ENCODE results near the gene TAF4. TPM values are rescaled to one million over a fixed set of nuclear protein-coding genes. Genes with fewer than 3 reads are reported as not detected.
"Not testable (repeated sequence)": the region's sequence is repeated elsewhere in the genome, so short reads cannot be mapped to it uniquely, and the experiment has no call there.

The TAF4 gene
- total and polyA plus RNA-seq, 3 experiments from 2014 or later: 1.4 to 21.0 (median 20.5) TPM

DNA sequence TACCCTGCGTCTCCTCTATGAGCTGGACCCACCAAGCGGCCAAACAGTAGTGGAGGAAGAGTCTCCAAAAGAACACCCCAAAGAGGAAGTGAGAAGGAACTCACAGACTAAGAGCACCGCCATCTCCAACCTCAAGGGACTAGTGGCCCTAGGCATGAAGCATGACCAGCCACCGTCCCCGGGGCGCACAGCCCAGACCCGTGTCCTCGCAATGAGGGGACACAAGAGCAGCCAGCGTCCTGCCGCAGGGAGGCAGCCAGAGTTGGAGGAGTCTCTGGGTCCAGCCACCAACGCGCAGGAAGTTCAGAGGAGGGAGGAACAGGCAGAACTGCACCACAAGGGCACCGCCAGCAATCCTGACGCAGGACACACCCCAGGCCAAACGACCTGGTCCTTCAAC, 72.6 kb downstream of the TAF4 start:
- ChIA-PET CTCF (no interaction called here), POLR2A (no interaction called here)
- H3K27me3 Mint-ChIP-seq: no peaks in the 10 kb centered on the region
- Histone ChIP-seq H3K36me3 (ENCODE audit: insufficient read depth, low read length) (peaks cover 33% of the 10 kb centered on the region), H3K27ac (ENCODE audit: low read depth, low read length) (no peak overlapping the region), H3K4me3 (ENCODE audit: low read length) (no peak overlapping the region), H3K4me1 (ENCODE audit: insufficient read depth, low read length) (no peaks in the 10 kb centered on the region), H3K9me3 (ENCODE audit: low read length) (no peaks in the 10 kb centered on the region), H3K27me3 (ENCODE audit: insufficient read depth, low read length, poor library complexity, severe bottlenecking) (no peaks in the 10 kb centered on the region)
- peaks cover 13 to 20% (median 16%) of the 10 kb centered on the region in 3 donors for H3K4me1 Mint-ChIP-seq
- H3K36me3 Mint-ChIP-seq: peaks cover 52 to 91% (median 76%) of the 10 kb centered on the region in 3 donors
- no peak for DNase-seq
- no peak overlapping the region for H3K27ac Mint-ChIP-seq
- no peak overlapping the region for H3K4me3 Mint-ChIP-seq
- peaks cover 6 to 25% (median 22%) of the 10 kb centered on the region in 5 donors for H3K9me3 Mint-ChIP-seq

DNA sequence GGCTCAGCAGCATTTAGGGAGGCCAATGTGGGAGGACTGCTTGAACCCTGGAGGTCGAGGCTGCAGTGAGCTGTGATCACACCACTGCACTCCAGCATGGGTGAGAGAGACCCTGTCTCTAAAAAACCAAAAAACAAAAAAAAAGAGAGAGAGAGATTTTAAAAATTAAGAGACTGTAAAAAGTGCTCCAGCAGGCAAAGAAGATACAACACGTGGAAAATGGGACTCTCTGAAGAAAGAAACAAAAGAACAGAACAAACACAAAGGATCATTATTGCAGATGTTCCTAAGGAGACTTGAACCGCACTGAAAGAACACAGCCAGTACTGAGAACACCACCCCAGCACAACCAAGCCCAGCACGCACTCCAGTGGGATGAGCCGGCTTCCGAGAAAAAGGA, 74.2 kb downstream of the TAF4 start:
- CTCF ChIA-PET: no interaction called here
- H3K4me1 ChIP-seq (ENCODE audit: insufficient read depth, low read length): peaks cover 4% of the 10 kb centered on the region
- no peak overlapping the region for H3K4me3 Mint-ChIP-seq
- H3K27me3 Mint-ChIP-seq: no peaks in the 10 kb centered on the region
- no peaks in the 10 kb centered on the region for H3K9me3 ChIP-seq (ENCODE audit: low read length)
- H3K4me1 Mint-ChIP-seq: peaks cover 19 to 26% (median 23%) of the 10 kb centered on the region in 3 donors
- no peaks in the 10 kb centered on the region for H3K27me3 ChIP-seq (ENCODE audit: insufficient read depth, low read length, poor library complexity, severe bottlenecking)
- H3K27ac ChIP-seq (ENCODE audit: low read depth, low read length): no peak overlapping the region
- peaks cover 6 to 28% (median 23%) of the 10 kb centered on the region in 5 donors for H3K9me3 Mint-ChIP-seq
- POLR2A ChIA-PET: no interaction called here
- no peak overlapping the region for H3K4me3 ChIP-seq (ENCODE audit: low read length)
- peaks cover 34% of the 10 kb centered on the region for H3K36me3 ChIP-seq (ENCODE audit: insufficient read depth, low read length)
- H3K27ac Mint-ChIP-seq: peak overlapping the region in 1 of 8 donors; percentile 77
- H3K36me3 Mint-ChIP-seq: peaks cover 53 to 90% (median 79%) of the 10 kb centered on the region in 3 donors
- no peak for DNase-seq

DNA sequence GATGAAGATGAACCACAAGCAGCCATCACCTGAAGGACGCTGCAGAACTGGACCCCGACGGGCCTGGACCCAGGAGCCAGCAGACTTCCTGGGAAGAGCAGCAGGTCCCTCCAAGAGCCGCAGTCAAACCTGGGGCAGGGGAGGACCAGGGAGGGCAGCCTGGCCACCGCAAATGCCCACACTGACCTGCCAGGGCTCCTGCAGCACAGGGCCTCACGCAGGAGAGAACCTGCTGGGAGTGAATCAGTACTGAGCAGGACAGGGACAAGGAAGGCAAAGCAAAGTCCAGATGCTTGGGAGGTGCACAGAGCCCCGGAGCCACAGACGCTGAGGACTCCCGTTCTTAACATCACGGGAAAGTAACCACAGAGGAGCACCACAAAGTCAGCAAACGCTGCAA, 75.2 kb downstream of the TAF4 start:
- ChIA-PET CTCF (no interaction called here), POLR2A (no interaction called here)
- H3K9me3 ChIP-seq (ENCODE audit: low read length): peaks cover 4% of the 10 kb centered on the region
- peak overlapping the region in 1 of 7 donors; percentile 66 for H3K4me3 Mint-ChIP-seq
- peaks cover 6 to 31% (median 25%) of the 10 kb centered on the region in 5 donors for H3K9me3 Mint-ChIP-seq
- H3K27me3 Mint-ChIP-seq: no peaks in the 10 kb centered on the region
- peaks cover 54 to 84% (median 81%) of the 10 kb centered on the region in 3 donors for H3K36me3 Mint-ChIP-seq
- peaks cover 4% of the 10 kb centered on the region for H3K4me1 ChIP-seq (ENCODE audit: insufficient read depth, low read length)
- H3K4me1 Mint-ChIP-seq: peaks cover 21 to 28% (median 24%) of the 10 kb centered on the region in 3 donors
- H3K4me3 ChIP-seq (ENCODE audit: low read length): no peak overlapping the region
- DNase-seq: no peak
- H3K27me3 ChIP-seq (ENCODE audit: insufficient read depth, low read length, poor library complexity, severe bottlenecking): no peaks in the 10 kb centered on the region
- H3K27ac Mint-ChIP-seq: no peak overlapping the region
- H3K36me3 ChIP-seq (ENCODE audit: insufficient read depth, low read length): peaks cover 36% of the 10 kb centered on the region
- H3K27ac ChIP-seq (ENCODE audit: low read depth, low read length): no peak overlapping the region

DNA sequence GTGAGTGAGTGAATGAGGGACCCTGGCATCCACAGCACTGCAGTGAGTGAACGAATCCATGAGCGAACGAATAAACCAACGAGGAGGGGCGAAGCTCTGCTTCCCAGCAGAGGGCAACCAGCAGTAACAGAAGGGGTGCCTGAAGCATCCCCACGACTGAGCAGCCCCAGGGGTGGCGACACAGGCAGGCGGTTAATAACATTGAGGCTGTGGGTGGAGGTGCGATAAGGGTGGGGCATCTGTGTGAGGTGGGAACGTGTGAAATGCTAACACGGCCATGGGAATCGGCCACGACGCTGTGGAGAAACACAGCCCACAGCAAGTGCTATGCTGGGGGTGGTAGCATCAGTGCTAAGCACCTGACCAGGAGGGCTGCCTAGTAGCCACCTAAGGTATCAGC, 75.9 kb downstream of the TAF4 start:
- Histone ChIP-seq H3K27ac (ENCODE audit: low read depth, low read length) (no peak overlapping the region), H3K27me3 (ENCODE audit: insufficient read depth, low read length, poor library complexity, severe bottlenecking) (no peaks in the 10 kb centered on the region), H3K4me3 (ENCODE audit: low read length) (no peak overlapping the region), H3K36me3 (ENCODE audit: insufficient read depth, low read length) (peaks cover 34% of the 10 kb centered on the region), H3K4me1 (ENCODE audit: insufficient read depth, low read length) (peaks cover 4% of the 10 kb centered on the region), H3K9me3 (ENCODE audit: low read length) (peaks cover 5% of the 10 kb centered on the region)
- peak in 1 of 5 donors; percentile 30 for DNase-seq
- Mint-ChIP-seq H3K27ac (peak overlapping the region in 5 of 8 donors; percentile 4 to 64 (median 28)), H3K4me3 (peak overlapping the region in 1 of 7 donors; percentile 8), H3K4me1 (peaks cover 21 to 28% (median 24%) of the 10 kb centered on the region in 3 donors), H3K36me3 (peaks cover 49 to 79% (median 75%) of the 10 kb centered on the region in 3 donors), H3K9me3 (peaks cover 6 to 33% (median 25%) of the 10 kb centered on the region in 5 donors), H3K27me3 (no peaks in the 10 kb centered on the region)
- ChIA-PET POLR2A (no interaction called here), CTCF (no interaction called here)

DNA sequence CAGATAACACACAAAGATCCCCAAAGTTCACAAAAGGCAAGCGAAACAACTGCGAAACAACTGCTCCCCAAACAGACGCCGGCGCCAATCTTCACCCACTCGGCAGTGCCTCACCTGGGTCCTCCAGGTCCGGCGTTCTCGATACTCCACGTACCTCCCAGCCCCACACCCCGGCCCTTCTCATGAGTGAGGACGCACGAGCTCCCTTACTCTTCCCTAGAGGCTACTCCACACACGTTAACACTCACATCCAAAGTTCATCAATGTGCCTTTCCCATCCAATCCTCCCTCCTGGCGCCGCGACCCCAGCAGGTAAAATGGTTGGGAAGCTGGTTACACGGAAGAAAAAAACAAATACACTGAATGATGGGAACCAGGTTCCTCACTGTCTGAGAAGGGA, 77.0 kb downstream of the TAF4 start:
- no peak overlapping the region for H3K4me3 ChIP-seq (ENCODE audit: low read length)
- peaks cover 46 to 75% (median 73%) of the 10 kb centered on the region in 3 donors for H3K36me3 Mint-ChIP-seq
- no peak overlapping the region for H3K4me3 Mint-ChIP-seq
- H3K9me3 Mint-ChIP-seq: peaks cover 6 to 36% (median 30%) of the 10 kb centered on the region in 5 donors
- peaks cover 4% of the 10 kb centered on the region for H3K4me1 ChIP-seq (ENCODE audit: insufficient read depth, low read length)
- POLR2A ChIA-PET: no interaction called here
- no peak for DNase-seq
- no peak overlapping the region for H3K27ac ChIP-seq (ENCODE audit: low read depth, low read length)
- H3K9me3 ChIP-seq (ENCODE audit: low read length): peaks cover 5% of the 10 kb centered on the region
- CTCF ChIA-PET: no interaction called here
- H3K36me3 ChIP-seq (ENCODE audit: insufficient read depth, low read length): peaks cover 26% of the 10 kb centered on the region
- H3K27me3 ChIP-seq (ENCODE audit: insufficient read depth, low read length, poor library complexity, severe bottlenecking): no peaks in the 10 kb centered on the region
- H3K27ac Mint-ChIP-seq: peak overlapping the region in 1 of 8 donors; percentile 51
- H3K4me1 Mint-ChIP-seq: peaks cover 27 to 36% (median 30%) of the 10 kb centered on the region in 3 donors
- no peaks in the 10 kb centered on the region for H3K27me3 Mint-ChIP-seq

DNA sequence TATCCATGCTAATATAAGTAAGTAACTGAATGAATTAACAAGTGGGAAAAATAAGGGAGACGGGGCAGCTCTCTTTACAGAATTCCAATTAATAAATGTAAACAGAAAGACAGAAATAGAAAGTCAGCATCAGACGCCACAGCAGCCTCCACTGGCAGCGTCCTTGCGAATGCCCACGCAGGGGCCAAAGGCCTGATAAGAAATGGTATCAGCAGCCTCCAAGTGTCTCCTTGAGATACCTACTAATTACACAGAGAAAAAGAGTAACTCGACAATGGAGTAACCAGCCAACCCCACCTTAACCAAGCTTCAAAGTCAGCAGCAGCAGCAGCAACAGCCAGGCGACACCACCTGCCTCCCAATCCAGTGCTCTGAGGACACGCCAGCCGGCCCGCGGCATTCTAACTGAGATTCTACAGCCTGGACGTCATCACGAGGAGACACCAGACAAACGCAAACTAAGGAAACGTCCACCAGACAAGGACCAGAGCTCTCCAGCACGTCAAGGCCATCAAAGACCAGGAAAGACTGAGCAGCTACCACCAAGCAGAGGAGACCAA, 78.8 kb downstream of the TAF4 start:
- Histone ChIP-seq H3K9me3 (ENCODE audit: low read length) (peaks cover 11% of the 10 kb centered on the region), H3K4me1 (ENCODE audit: insufficient read depth, low read length) (peaks cover 11% of the 10 kb centered on the region), H3K27me3 (ENCODE audit: insufficient read depth, low read length, poor library complexity, severe bottlenecking) (no peaks in the 10 kb centered on the region), H3K4me3 (ENCODE audit: low read length) (no peak overlapping the region), H3K27ac (ENCODE audit: low read depth, low read length) (no peak overlapping the region), H3K36me3 (ENCODE audit: insufficient read depth, low read length) (peaks cover 14% of the 10 kb centered on the region)
- ChIA-PET CTCF (no interaction called here), POLR2A (no interaction called here)
- H3K9me3 Mint-ChIP-seq: peaks cover under 1 to 36% (median 26%) of the 10 kb centered on the region in 5 donors
- no peaks in the 10 kb centered on the region for H3K27me3 Mint-ChIP-seq
- H3K4me1 Mint-ChIP-seq: peaks cover 38 to 42% (median 40%) of the 10 kb centered on the region in 3 donors
- H3K27ac Mint-ChIP-seq: peak overlapping the region in 1 of 8 donors; percentile 92
- DNase-seq: no peak
- peaks cover 35 to 61% (median 56%) of the 10 kb centered on the region in 3 donors for H3K36me3 Mint-ChIP-seq
- no peak overlapping the region for H3K4me3 Mint-ChIP-seq

DNA sequence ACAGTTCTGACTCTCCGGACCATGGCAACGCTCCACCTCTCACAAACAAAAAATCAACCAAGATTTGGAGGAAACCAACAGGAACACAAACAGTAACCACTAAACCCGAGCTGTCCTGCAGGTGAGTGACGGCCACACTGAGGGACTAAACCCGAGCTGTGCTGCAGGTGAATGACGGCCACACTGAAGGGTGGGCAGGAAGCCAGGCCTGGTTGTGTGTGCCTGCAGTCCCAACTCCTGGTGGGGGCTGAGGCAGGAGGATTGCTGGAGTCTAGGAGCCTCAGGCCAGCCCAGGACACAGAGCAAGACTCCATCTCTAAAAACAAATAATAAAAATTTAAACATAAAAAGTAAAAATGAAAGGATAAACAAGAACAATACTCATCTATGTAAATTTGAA, 80.6 kb downstream of the TAF4 start:
- Mint-ChIP-seq H3K4me1 (peaks cover 42 to 49% (median 46%) of the 10 kb centered on the region in 3 donors), H3K36me3 (peaks cover 23 to 50% (median 45%) of the 10 kb centered on the region in 3 donors), H3K4me3 (no peak overlapping the region), H3K27ac (no peak overlapping the region), H3K9me3 (peaks cover 4 to 22% (median 19%) of the 10 kb centered on the region in 5 donors), H3K27me3 (peaks cover 0 to 1% of the 10 kb centered on the region in 2 donors)
- Histone ChIP-seq H3K4me1 (ENCODE audit: insufficient read depth, low read length) (peaks cover 13% of the 10 kb centered on the region), H3K9me3 (ENCODE audit: low read length) (peaks cover 11% of the 10 kb centered on the region), H3K4me3 (ENCODE audit: low read length) (no peak overlapping the region), H3K36me3 (ENCODE audit: insufficient read depth, low read length) (peaks cover 11% of the 10 kb centered on the region), H3K27me3 (ENCODE audit: insufficient read depth, low read length, poor library complexity, severe bottlenecking) (no peaks in the 10 kb centered on the region), H3K27ac (ENCODE audit: low read depth, low read length) (no peak overlapping the region)
- ChIA-PET POLR2A (no interaction called here), CTCF (no interaction called here)
- no peak for DNase-seq

DNA sequence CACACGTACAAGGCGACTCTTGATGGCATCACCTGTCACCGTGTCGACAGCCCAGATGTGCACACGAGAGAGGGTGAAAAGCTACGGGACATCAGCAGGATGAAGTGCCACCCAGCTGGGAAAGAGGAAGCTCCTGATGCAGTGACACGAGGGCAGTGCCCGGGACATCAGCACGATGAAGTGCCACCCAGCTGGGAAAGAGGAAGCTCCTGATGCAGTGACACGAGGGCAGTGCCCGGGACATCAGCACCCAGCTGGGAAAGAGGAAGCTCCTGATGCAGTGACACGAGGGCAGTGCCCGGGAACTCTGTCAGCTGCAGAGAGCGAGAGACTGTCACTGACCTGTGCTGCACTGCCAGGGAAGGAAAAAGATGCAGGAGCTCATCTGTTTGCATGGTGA, 81.2 kb downstream of the TAF4 start:
- CTCF ChIA-PET; DNase-seq; H3K4me3 ChIP-seq (ENCODE audit: low read length); H3K27ac ChIP-seq (ENCODE audit: low read depth, low read length); H3K27me3 ChIP-seq (ENCODE audit: insufficient read depth, low read length, poor library complexity, severe bottlenecking); H3K27me3 Mint-ChIP-seq; POLR2A ChIA-PET; H3K27ac Mint-ChIP-seq: not testable (repeated sequence)
- Mint-ChIP-seq H3K4me3 (peak overlapping the region in 1 of 7 donors; percentile 32), H3K9me3 (peaks cover 4 to 21% (median 17%) of the 10 kb centered on the region in 5 donors), H3K4me1 (peaks cover 36 to 43% (median 40%) of the 10 kb centered on the region in 3 donors), H3K36me3 (peaks cover 22 to 45% (median 39%) of the 10 kb centered on the region in 3 donors)
- H3K9me3 ChIP-seq (ENCODE audit: low read length): peaks cover 11% of the 10 kb centered on the region
- peaks cover 11% of the 10 kb centered on the region for H3K36me3 ChIP-seq (ENCODE audit: insufficient read depth, low read length)
- peaks cover 13% of the 10 kb centered on the region for H3K4me1 ChIP-seq (ENCODE audit: insufficient read depth, low read length)

Data from CD8-positive, alpha-beta memory T cell (primary cell).